H9 (cell line): Measurements from ENCODE around the gene BABAM1. TPM values are rescaled to one million over a fixed set of nuclear protein-coding genes. Genes with fewer than 3 reads are reported as not detected.

Experiments
- DNase-seq: peaks from one replicate; pipeline ENCODE4 v3.0.0-alpha.2; 2017
- H2AFZ ChIP-seq: one replicate; pipeline ENCODE4 v1.6.1; 2013; ENCODE audit warnings: mild to moderate bottlenecking, low read length, control low read depth, moderate library complexity
- H2AK5ac ChIP-seq: 2 replicates; pipeline ENCODE4 v1.6.1; 2013; ENCODE audit warnings: low read length, control low read depth, mixed read lengths; ENCODE audit not compliant: insufficient read length
- H2BK120ac ChIP-seq: one replicate; pipeline ENCODE4 v1.6.1; 2013; ENCODE audit warnings: low read depth, mild to moderate bottlenecking, low read length, control low read depth, inconsistent platforms; ENCODE audit not compliant: poor library complexity, severe bottlenecking
- H2BK12ac ChIP-seq: 2 replicates; pipeline ENCODE4 v1.6.1; 2013; ENCODE audit warnings: low read length, control low read depth, mixed read lengths, low read depth; ENCODE audit not compliant: insufficient read length
- H2BK15ac ChIP-seq: 2 replicates; pipeline ENCODE4 v1.6.1; 2013; ENCODE audit warnings: low read depth, low read length, control low read depth
- H2BK20ac ChIP-seq: one replicate; pipeline ENCODE4 v1.6.1; 2013; ENCODE audit warnings: low read depth, mild to moderate bottlenecking, low read length, control low read depth, inconsistent platforms; ENCODE audit not compliant: poor library complexity, severe bottlenecking
- H2BK5ac ChIP-seq: 2 replicates; pipeline ENCODE4 v1.6.1; 2013; ENCODE audit warnings: low read length, control low read depth, mixed read lengths; ENCODE audit not compliant: insufficient read length
- H3K14ac ChIP-seq: 2 replicates; pipeline ENCODE4 v1.6.1; 2013; ENCODE audit warnings: low read length, control low read depth; ENCODE audit not compliant: insufficient read depth
- H3K18ac ChIP-seq: 2 replicates; pipeline ENCODE4 v1.6.1; 2013; ENCODE audit warnings: low read depth, mild to moderate bottlenecking, mixed read lengths, low read length, control low read depth; ENCODE audit not compliant: insufficient read length
- H3K23ac ChIP-seq: 2 replicates; pipeline ENCODE4 v1.6.1; 2013; ENCODE audit warnings: low read length, control low read depth, mixed read lengths, low read depth; ENCODE audit not compliant: insufficient read length
- H3K23me2 ChIP-seq: 2 replicates; pipeline ENCODE4 v1.6.1; 2013; ENCODE audit warnings: low read depth, mild to moderate bottlenecking, mixed read lengths, low read length, control low read depth; ENCODE audit not compliant: insufficient read length, poor library complexity, severe bottlenecking
- H3K27ac ChIP-seq: 2 replicates; pipeline ENCODE4 v1.5.1; 2013; ENCODE audit warnings: low read length, control low read depth, mixed read lengths, low read depth; ENCODE audit not compliant: insufficient read length
- H3K27me3 ChIP-seq: 2 replicates; pipeline ENCODE4 v1.6.1; 2013; ENCODE audit warnings: low read length, control low read depth, inconsistent platforms; ENCODE audit not compliant: insufficient read depth
- H3K4ac ChIP-seq: 2 replicates; pipeline ENCODE4 v1.6.1; 2013; ENCODE audit warnings: low read depth, mild to moderate bottlenecking, control low read depth, inconsistent platforms, low read length, moderate library complexity
- H3K4me1 ChIP-seq: 2 replicates; pipeline ENCODE4 v1.6.1; 2013; ENCODE audit warnings: low read length, control low read depth, inconsistent platforms; ENCODE audit not compliant: insufficient read depth
- H3K4me2 ChIP-seq: 2 replicates; pipeline ENCODE4 v1.6.1; 2013; ENCODE audit warnings: low read length, control low read depth, mixed read lengths; ENCODE audit not compliant: insufficient read length, insufficient read depth
- H3K56ac ChIP-seq: 2 replicates; pipeline ENCODE4 v1.6.1; 2013; ENCODE audit warnings: low read depth, mild to moderate bottlenecking, mixed read lengths, low read length, control low read depth; ENCODE audit not compliant: insufficient read length
- H3K79me1 ChIP-seq: 2 replicates; pipeline ENCODE4 v1.6.1; 2013; ENCODE audit warnings: low read depth, mild to moderate bottlenecking, moderate library complexity, low read length, control low read depth, inconsistent platforms; ENCODE audit not compliant: insufficient read depth, poor library complexity, severe bottlenecking
- H3K79me2 ChIP-seq: 2 replicates; pipeline ENCODE4 v1.6.1; 2013; ENCODE audit warnings: low read length, control low read depth, inconsistent platforms; ENCODE audit not compliant: insufficient read depth
- H3K9ac ChIP-seq: 2 replicates; pipeline ENCODE4 v1.6.1; 2013; ENCODE audit warnings: low read length, control low read depth, mixed read lengths; ENCODE audit not compliant: insufficient read length; ENCODE audit errors: extremely low read depth
- H3K9me3 ChIP-seq: one replicate; pipeline ENCODE4 v1.6.1; 2013; ENCODE audit warnings: low read depth, low read length, inconsistent platforms; ENCODE audit not compliant: control insufficient read depth
- H3T11ph ChIP-seq: one replicate; pipeline ENCODE4 v1.6.1; 2013; ENCODE audit warnings: mild to moderate bottlenecking, low read length, control low read depth, inconsistent platforms
- H4K20me1 ChIP-seq: one replicate; pipeline ENCODE4 v1.6.1; 2013; ENCODE audit not compliant: control insufficient read depth, insufficient read length, insufficient read depth
- H4K5ac ChIP-seq: 2 replicates; pipeline ENCODE4 v1.6.1; 2013; ENCODE audit warnings: low read depth, mild to moderate bottlenecking, mixed read lengths, low read length, control low read depth; ENCODE audit not compliant: insufficient read length
- H4K8ac ChIP-seq: replicated peaks from 2 replicates; pipeline ENCODE4 v1.6.1; 2013; ENCODE audit warnings: low read length, control low read depth, mixed read lengths, low read depth; ENCODE audit not compliant: insufficient read length
- H4K91ac ChIP-seq: 2 replicates; pipeline ENCODE4 v1.6.1; 2013; ENCODE audit warnings: low read depth, mild to moderate bottlenecking, moderate library complexity, mixed read lengths, low read length, control low read depth; ENCODE audit not compliant: insufficient read length
- H3K27ac Mint-ChIP-seq, 3 experiments: 2 replicates in 2 of 3; 3 replicates in 1 of 3; pipeline ENCODE4 v1.8.0; 2020 to 2021; ENCODE audit warnings: mixed read lengths in 3 of 3, mild to moderate bottlenecking in 1 of 3, moderate library complexity in 1 of 3
- H3K27me3 Mint-ChIP-seq: 2 replicates; pipeline ENCODE4 v1.8.0; 2021; ENCODE audit warnings: low read depth, mild to moderate bottlenecking, moderate library complexity, mixed read lengths
- H3K36me3 Mint-ChIP-seq, 3 experiments: 2 replicates in 2 of 3; 3 replicates in 1 of 3; pipeline ENCODE4 v1.8.0; 2020 to 2021; ENCODE audit warnings: low read depth in 3 of 3, mixed read lengths in 3 of 3; ENCODE audit not compliant: insufficient read depth in 1 of 3
- H3K4me1 Mint-ChIP-seq, 2 experiments: 2 replicates each; pipeline ENCODE4 v1.8.0; 2020; ENCODE audit warnings: mixed read lengths in 2 of 2
- H3K4me3 Mint-ChIP-seq, 2 experiments: 2 replicates in 1 of 2; 3 replicates in 1 of 2; pipeline ENCODE4 v1.8.0; 2020 to 2021; ENCODE audit warnings: mild to moderate bottlenecking in 2 of 2, mixed read lengths in 2 of 2, moderate library complexity in 1 of 2
- H3K9me3 Mint-ChIP-seq, 2 experiments: 2 replicates in 1 of 2; 3 replicates in 1 of 2; pipeline ENCODE4 v1.8.0; 2020; ENCODE audit warnings: mild to moderate bottlenecking in 2 of 2, mixed read lengths in 2 of 2, moderate library complexity in 1 of 2
- WGBS: extraction: QIAGEN DNeasy Blood & Tissue Kit; methylation state at CpG from one replicate; pipeline ENCODE4 v1.1.7; 2013; ENCODE audit warnings: missing lambda C conversion rate, low lambda C conversion rate, mixed read lengths; ENCODE audit not compliant: insufficient read length; ENCODE audit errors: extremely low coverage; 5-methylcytosine and 5-hydroxymethylcytosine counted together
- total RNA-seq: library from RNA; stranded (reverse); gene quantifications from 2 replicates; pipeline ENCODE4 v1.2.1, GENCODE V29; 2021
- TF ChIP-seq, protein P1 (sequence below): fragments of 200-600 bp; sonication (generic); conservative IDR thresholded peaks from 3 replicates; pipeline ENCODE4 v1.8.0; 2021; ENCODE audit warnings: antibody characterized with exemption, mild to moderate bottlenecking

Gene BABAM1
- total RNA-seq, 1 experiment from 2014 or later: 130 TPM

DNA sequence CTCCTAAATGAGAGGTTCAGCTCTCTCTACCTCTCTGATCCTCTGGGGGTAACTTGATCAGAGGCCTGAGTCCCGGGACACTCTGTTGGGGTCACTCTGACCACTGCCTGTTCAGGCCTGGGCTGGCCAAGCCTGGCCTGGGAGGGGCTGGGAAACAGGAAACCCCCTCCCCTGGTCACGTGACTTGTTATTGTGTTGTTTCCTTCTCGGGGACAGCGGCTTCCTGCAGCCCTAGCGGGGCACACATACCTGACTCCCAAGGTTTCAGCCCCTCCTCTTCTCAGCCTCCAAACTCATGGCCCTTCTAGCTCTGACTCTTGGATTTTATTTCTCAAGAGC is 2.6 kb upstream of the BABAM1 start, which contains the start of gene USHBP1:
USHBP1 (minus strand) TSS at position 105 of the 339 bp plus-strand sequence. CDS start 446 bp downstream, outside the sequence.
- no peak within 1 kb of the TSS for H2BK15ac ChIP-seq
- H3K14ac ChIP-seq: no peak within 1 kb of the TSS
- peak within 1 kb of the TSS; percentile 59 for H3K4ac ChIP-seq
- no peak within 1 kb of the TSS for H2AFZ ChIP-seq
- no peak within 1 kb of the TSS for H3T11ph ChIP-seq
- H3K79me1 ChIP-seq: peaks cover 10% of the 10 kb centered on the region
- H4K5ac ChIP-seq: peak within 1 kb of the TSS; percentile 34
- Mint-ChIP-seq H3K36me3 (peaks cover 2 to 9% (median 6%) of the 10 kb centered on the region in 3 experiments; a peak in 6 of 7 replicates), H3K27me3 (peaks cover 1% of the 10 kb centered on the region), H3K4me1 (peaks cover 18 to 33% of the 10 kb centered on the region in 2 experiments), H3K9me3 (no peaks in the 10 kb centered on the region; a peak in 1 of 5 replicates), H3K27ac (peak within 1 kb of the TSS; percentile 95 to 99 (median 96)), H3K4me3 (peak within 1 kb of the TSS; percentile 34 to 61; a peak in 4 of 5 replicates)
- peaks cover 5% of the 10 kb centered on the region for H3K23me2 ChIP-seq
- no peak within 1 kb of the TSS for H2BK120ac ChIP-seq
- H2AK5ac ChIP-seq: peak within 1 kb of the TSS; percentile 25
- peaks cover 4% of the 10 kb centered on the region; the same call in 1 of the 2 replicates for H3K4me1 ChIP-seq
- H2BK5ac ChIP-seq: no peak within 1 kb of the TSS
- H3K27me3 ChIP-seq: no peaks in the 10 kb centered on the region
- H3K27ac ChIP-seq: peak within 1 kb of the TSS; percentile 53
- H3K23ac ChIP-seq: no peak within 1 kb of the TSS
- peak within 1 kb of the TSS; percentile 16 for H3K4me2 ChIP-seq
- H2BK20ac ChIP-seq: no peak within 1 kb of the TSS
- H4K91ac ChIP-seq: peak within 1 kb of the TSS; percentile 78
- H4K8ac ChIP-seq: no peak within 1 kb of the TSS
- H3K79me2 ChIP-seq: no peaks in the 10 kb centered on the region
- H3K9ac ChIP-seq: peak within 1 kb of the TSS; percentile 51
- no peak within 1 kb of the TSS for H3K56ac ChIP-seq
- H3K18ac ChIP-seq: peak within 1 kb of the TSS; percentile 82
- peak; percentile 88 for DNase-seq
- no CpG with 5 or more reads among the region's 5 CpGs for WGBS
- TF ChIP-seq, protein P1, sequence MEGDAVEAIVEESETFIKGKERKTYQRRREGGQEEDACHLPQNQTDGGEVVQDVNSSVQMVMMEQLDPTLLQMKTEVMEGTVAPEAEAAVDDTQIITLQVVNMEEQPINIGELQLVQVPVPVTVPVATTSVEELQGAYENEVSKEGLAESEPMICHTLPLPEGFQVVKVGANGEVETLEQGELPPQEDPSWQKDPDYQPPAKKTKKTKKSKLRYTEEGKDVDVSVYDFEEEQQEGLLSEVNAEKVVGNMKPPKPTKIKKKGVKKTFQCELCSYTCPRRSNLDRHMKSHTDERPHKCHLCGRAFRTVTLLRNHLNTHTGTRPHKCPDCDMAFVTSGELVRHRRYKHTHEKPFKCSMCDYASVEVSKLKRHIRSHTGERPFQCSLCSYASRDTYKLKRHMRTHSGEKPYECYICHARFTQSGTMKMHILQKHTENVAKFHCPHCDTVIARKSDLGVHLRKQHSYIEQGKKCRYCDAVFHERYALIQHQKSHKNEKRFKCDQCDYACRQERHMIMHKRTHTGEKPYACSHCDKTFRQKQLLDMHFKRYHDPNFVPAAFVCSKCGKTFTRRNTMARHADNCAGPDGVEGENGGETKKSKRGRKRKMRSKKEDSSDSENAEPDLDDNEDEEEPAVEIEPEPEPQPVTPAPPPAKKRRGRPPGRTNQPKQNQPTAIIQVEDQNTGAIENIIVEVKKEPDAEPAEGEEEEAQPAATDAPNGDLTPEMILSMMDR: no peak
- no peaks in the 10 kb centered on the region for H4K20me1 ChIP-seq
- peak within 1 kb of the TSS; percentile 69 for H2BK12ac ChIP-seq
- peaks cover 3% of the 10 kb centered on the region for H3K9me3 ChIP-seq
